Nasal cavity respiratory epithelium epithelial cell of viscerocranial mucosa (primary cell): ENCODE results near the gene RSPH9. TPM values are rescaled to one million over a fixed set of nuclear protein-coding genes. Genes with fewer than 3 reads are reported as not detected.

Experiments used
- total RNA-seq: library from RNA; depleted of rRNA; stranded (reverse); fragments of >200 nt; gene quantifications from 2 replicates; pipeline ENCODE4 v1.2.3, GENCODE V29; 2014

RSPH9 gene, protein sequence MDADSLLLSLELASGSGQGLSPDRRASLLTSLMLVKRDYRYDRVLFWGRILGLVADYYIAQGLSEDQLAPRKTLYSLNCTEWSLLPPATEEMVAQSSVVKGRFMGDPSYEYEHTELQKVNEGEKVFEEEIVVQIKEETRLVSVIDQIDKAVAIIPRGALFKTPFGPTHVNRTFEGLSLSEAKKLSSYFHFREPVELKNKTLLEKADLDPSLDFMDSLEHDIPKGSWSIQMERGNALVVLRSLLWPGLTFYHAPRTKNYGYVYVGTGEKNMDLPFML
- total RNA-seq = under 0.01 and 0.07 TPM in 2 replicates

DNA sequence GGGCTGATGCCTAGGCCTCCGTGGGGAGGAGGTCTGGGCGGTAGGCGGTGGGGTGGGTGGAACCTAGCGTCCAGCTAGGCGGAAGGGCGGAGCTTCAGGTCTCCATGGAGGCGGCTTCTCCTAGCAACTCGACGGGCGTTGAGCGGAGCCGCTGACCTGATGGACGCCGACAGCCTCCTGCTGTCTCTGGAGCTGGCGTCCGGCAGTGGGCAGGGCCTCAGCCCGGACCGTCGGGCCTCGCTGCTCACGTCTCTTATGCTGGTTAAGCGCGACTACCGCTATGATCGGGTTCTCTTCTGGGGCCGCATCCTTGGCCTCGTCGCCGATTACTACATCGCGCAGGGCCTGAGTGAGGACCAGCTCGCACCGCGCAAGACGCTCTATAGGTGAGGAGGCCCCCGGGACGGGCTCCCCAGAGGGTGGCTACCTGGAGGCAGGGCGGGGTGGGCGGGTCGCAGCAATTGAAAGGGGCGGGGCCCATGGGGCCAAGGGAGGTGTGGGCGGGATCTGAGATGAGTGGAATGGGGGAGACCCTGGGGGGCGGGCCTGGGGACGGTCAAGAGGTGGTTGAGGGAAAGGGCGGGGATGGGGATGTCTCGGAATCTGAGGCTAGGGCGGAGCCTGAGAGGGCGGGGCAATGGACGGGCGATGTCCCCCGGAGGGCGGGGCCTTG is at the start of gene RSPH9:
TSS of gene RSPH9 (plus strand) at position 97 of the 673 bp plus-strand sequence. CDS start at position 160, 63 bp downstream.

DNA sequence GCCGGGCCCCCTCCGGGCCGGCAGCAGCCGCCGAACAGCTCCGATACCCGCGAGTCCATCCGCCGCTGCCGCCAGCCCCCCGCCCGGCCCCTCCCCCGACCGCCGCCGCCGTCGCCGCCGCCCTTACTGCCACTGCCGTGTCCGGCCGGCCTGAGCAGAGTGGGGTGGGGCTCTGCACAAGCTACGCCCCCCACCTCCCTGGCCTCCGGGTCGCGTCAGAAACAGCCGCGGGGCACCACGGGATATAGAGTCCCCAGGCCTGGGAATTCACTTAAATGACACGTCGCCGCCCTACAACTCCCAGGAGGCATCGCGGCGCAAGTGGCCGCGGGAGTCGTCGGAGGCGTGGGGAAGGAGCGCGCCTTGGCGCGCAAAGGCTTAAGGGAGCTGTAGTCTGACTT is 15.7 kb upstream of the RSPH9 start, which contains the start of gene GTPBP2:
TSS of gene GTPBP2 (minus strand) at position 161 of the 401 bp plus-strand sequence. CDS start at position 59, 102 bp downstream.

DNA sequence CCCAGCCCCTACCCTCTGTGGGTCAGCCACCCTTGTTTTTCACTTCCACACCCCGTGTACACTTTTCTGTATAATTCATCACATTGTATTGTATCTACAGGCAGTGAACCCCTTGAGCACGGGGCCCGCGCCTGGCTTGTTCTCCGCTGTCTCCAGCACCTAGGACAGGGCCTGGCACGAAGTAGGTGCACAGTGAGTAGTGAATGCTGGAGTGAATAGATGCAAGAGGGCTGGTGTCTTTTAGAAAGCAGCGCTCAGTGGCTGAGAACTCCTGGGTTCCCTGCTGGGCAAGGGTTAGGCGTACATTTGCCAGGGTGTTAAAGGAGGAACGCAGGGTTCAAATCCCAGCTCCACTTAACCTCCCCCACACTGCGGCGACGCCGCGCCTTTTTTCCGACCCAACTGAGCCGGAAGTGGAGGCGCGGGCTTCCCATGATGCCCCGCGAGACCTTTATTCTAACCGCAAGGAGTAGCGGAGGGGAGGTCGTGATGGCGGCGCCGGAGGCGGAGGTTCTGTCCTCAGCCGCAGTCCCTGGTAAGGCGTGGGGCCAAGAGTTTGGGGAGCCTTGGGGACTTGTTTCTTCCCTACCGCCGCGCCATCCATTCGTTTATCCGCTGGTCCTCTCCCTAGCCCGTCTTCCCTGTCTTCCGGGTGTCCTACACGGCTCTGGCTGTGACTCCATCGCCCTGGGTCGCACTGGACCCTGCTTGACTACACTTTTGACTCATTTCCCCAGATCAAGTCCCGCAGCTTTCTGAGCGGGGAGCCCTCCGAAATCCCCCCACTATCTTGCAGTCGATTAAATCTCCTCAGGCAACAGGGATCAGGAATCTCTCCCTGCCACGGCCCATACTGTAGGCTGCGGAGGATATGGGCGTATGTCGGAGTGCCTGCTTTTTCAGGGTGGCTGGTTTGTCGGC is 9.2 kb upstream of the RSPH9 start, which contains the start of gene MAD2L1BP:
TSS of gene MAD2L1BP (plus strand) at position 454 of the 921 bp plus-strand sequence. CDS start at position 490, 36 bp downstream.

DNA sequence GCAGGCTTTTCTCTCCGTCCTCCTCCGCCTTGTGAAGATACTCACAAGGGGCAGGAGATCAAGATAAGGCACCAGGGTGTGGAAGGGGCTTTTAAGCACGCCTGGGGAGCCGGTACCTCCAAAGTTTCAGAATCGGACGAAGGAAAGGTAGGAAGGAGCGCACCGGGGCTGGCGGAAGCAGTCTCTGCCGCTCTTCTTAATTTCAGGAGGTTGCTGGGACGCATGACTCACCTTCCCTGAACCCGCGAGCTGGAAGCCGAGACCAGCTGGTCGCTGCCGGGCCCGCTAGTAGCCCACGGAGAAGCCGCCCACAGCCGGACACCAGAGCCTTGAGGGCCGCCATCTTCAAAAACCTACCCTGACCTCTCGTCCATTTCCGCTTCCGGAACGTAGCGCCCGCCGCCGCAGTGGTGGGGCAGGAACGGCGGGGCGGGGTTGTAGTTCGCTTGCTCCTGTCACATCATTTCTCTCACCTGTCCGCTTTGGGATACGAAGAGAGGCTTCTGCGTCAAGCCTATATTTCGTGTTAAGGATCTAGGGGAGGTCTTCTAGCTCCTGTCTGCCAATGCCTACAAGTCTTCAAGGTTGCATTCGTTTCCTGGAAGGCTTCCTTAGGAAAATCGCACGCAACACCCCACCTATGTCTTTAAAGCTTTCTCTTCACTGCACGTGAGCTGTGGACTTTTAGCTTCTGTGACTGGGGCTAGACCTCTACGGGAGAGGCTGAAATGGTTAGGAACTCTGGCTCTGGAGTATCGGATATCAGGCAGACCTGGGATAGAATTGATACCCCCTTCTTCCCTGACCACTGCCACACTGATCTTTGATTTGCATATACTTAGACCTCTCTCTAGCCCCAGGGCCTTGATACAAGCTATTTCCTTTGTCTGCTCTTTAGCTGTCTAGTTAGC is 42.9 kb downstream of the RSPH9 start, which contains the start of gene MRPS18A:
TSS of gene MRPS18A (minus strand) at position 355 of the 911 bp plus-strand sequence. CDS start at position 343, 12 bp downstream.

Other genes starting within 250 kb of the RSPH9 start
- 12.0 and 22.3 TPM in 2 replicates for gene ABCC10, start 217.5 kb upstream of the RSPH9 start, total RNA-seq
- gene DLK2, start 189.5 kb upstream of the RSPH9 start, total RNA-seq = 2.8 and 4.8 TPM in 2 replicates
- gene TJAP1, start 167.5 kb upstream of the RSPH9 start, total RNA-seq = 7.2 and 12.4 TPM in 2 replicates
- gene LRRC73, start 134.7 kb upstream of the RSPH9 start, total RNA-seq = 0.14 and 0.34 TPM in 2 replicates
- gene YIPF3, start 128.1 kb upstream of the RSPH9 start, total RNA-seq = 62.2 and 68.1 TPM in 2 replicates
- gene POLR1C, start 127.9 kb upstream of the RSPH9 start, total RNA-seq = 35.3 and 42.4 TPM in 2 replicates
- gene XPO5, start 69.0 kb upstream of the RSPH9 start, total RNA-seq = 52.8 and 64.6 TPM in 2 replicates
- gene POLH, start 68.9 kb upstream of the RSPH9 start, total RNA-seq = 29.7 and 32.3 TPM in 2 replicates
- gene GTPBP2, start 15.8 kb upstream of the RSPH9 start, total RNA-seq = 135 and 216 TPM in 2 replicates
- gene MAD2L1BP, start 9.2 kb upstream of the RSPH9 start, total RNA-seq = 20.8 and 23.3 TPM in 2 replicates
- gene MRPS18A, start 42.8 kb downstream of the RSPH9 start, total RNA-seq = 41.3 and 71.1 TPM in 2 replicates
- gene VEGFA, start 125.2 kb downstream of the RSPH9 start, total RNA-seq = 459 and 779 TPM in 2 replicates